ENCODE measurements around the gene PPP1R1C. TPM values are rescaled to one million over a fixed set of nuclear protein-coding genes. Genes with fewer than 3 reads are reported as not detected.

The PPP1R1C gene
- total and polyA plus RNA-seq, 2 experiments from 2014 or later, result 3.5 to 18.8 TPM

GRCh38 chr2:182069908-182070307 lies 84.3 kb downstream of the PPP1R1C start:
- Histone ChIP-seq H3K79me2 (replicated peaks; ENCODE audit: insufficient read depth) (no peaks in the 10 kb centered on the region), H3F3A (replicated peaks; ENCODE audit: low read depth) (no peaks in the 10 kb centered on the region), H3K27ac (ENCODE audit: low read depth) (no peak overlapping the region), H3K4me1 (ENCODE audit: insufficient read depth) (peaks cover 10% of the 10 kb centered on the region; the same call in 1 of the 2 replicates), H3K4me3 (no peak overlapping the region), H3K4me2 (no peak overlapping the region), H3K9me2 (ENCODE audit: insufficient read depth) (no peaks in the 10 kb centered on the region), H2AFZ (no peak overlapping the region), H4K20me1 (replicated peaks; ENCODE audit: insufficient read depth) (no peaks in the 10 kb centered on the region), H3K36me3 (ENCODE audit: insufficient read depth) (no peaks in the 10 kb centered on the region), H3K27me3 (ENCODE audit: insufficient read depth) (no peaks in the 10 kb centered on the region)
- DNase-seq (ENCODE audit: low spot score) (no peak), ATAC-seq (no peak)
- H3K4me1 Mint-ChIP-seq, result peaks cover 28% of the 10 kb centered on the region
- TF ChIP-seq ZNF462 (CRISPR knock-in tag; IDR thresholded peaks at IDR 0.05), result no peak
- no peaks in the 10 kb centered on the region for H3K27me3 Mint-ChIP-seq (ENCODE audit: insufficient read depth, low read depth, poor library complexity)
- no peaks in the 10 kb centered on the region for H3K9me3 Mint-ChIP-seq
- H3K36me3 Mint-ChIP-seq (ENCODE audit: low read depth), result no peaks in the 10 kb centered on the region
- H3K4me3 Mint-ChIP-seq, result no peak overlapping the region
- peak overlapping the region; percentile 11; the same call in 1 of the 2 replicates for H3K27ac Mint-ChIP-seq

GRCh38 chr2:182070736-182071135 lies 85.1 kb downstream of the PPP1R1C start:
- Mint-ChIP-seq H3K4me3 (no peak overlapping the region), H3K27ac (no peak overlapping the region), H3K36me3 (ENCODE audit: low read depth) (no peaks in the 10 kb centered on the region), H3K9me3 (no peaks in the 10 kb centered on the region), H3K27me3 (ENCODE audit: insufficient read depth, low read depth, poor library complexity) (no peaks in the 10 kb centered on the region), H3K4me1 (peaks cover 28% of the 10 kb centered on the region)
- Histone ChIP-seq H3K36me3 (ENCODE audit: insufficient read depth) (no peaks in the 10 kb centered on the region), H3K4me1 (ENCODE audit: insufficient read depth) (peaks cover 10% of the 10 kb centered on the region; the same call in 1 of the 2 replicates), H3K9me2 (ENCODE audit: insufficient read depth) (no peaks in the 10 kb centered on the region), H2AFZ (no peak overlapping the region), H3K4me3 (no peak overlapping the region), H3F3A (replicated peaks; ENCODE audit: low read depth) (no peaks in the 10 kb centered on the region), H3K27ac (ENCODE audit: low read depth) (no peak overlapping the region), H3K79me2 (replicated peaks; ENCODE audit: insufficient read depth) (no peaks in the 10 kb centered on the region), H3K27me3 (ENCODE audit: insufficient read depth) (no peaks in the 10 kb centered on the region), H4K20me1 (replicated peaks; ENCODE audit: insufficient read depth) (no peaks in the 10 kb centered on the region), H3K4me2 (no peak overlapping the region)
- no peak for DNase-seq (ENCODE audit: low spot score)
- ATAC-seq, result no peak
- TF ChIP-seq ZNF331 (CRISPR knock-in tag; IDR thresholded peaks at IDR 0.05; ENCODE audit: low read depth), result no peak
- no peak for TF ChIP-seq EZH2 (IDR thresholded peaks at IDR 0.05; ENCODE audit: low read depth, unreplicated experiment)
- no peak for TF ChIP-seq REST (IDR thresholded peaks at IDR 0.05; ENCODE audit: unreplicated experiment)
- no peak for TF ChIP-seq ETS1 (IDR thresholded peaks at IDR 0.05)
- no peak for TF ChIP-seq STAT1 (IDR thresholded peaks at IDR 0.05; ENCODE audit: unreplicated experiment)
- no peak for TF ChIP-seq POLR2AphosphoS5 (IDR thresholded peaks at IDR 0.05; ENCODE audit: low read depth)
- TF ChIP-seq CREB1 (CRISPR knock-in tag; IDR thresholded peaks at IDR 0.05; ENCODE audit: low read depth), result no peak
- no peak for TF ChIP-seq NANOG (IDR thresholded peaks at IDR 0.05; ENCODE audit: borderline replicate concordance)
- no peak for TF ChIP-seq CTCF (conservative IDR thresholded peaks at IDR 0.05; ENCODE audit: low read depth in 2 of 2)

Measured in GM23338 (cell line).